Fibroblast of the aortic adventitia (primary cell): Measurements from ENCODE around the gene TECR. TPM values are rescaled to one million over a fixed set of nuclear protein-coding genes. Genes with fewer than 3 reads are reported as not detected.

ENCODE experiments used
- small RNA-seq: library from RNA; depleted of rRNA; stranded (forward); fragments of <200 nt; gene quantifications from one replicate; pipeline ENCODE3, GENCODE V24; 2012
- total RNA-seq: library from RNA; depleted of rRNA; stranded (reverse); fragments of >200 nt; gene quantifications from 2 replicates; pipeline ENCODE4 v1.2.3, GENCODE V29; 2012; ENCODE audit warnings: low replicate concordance

TECR gene
- total RNA-seq, 1 donor = 41.8 TPM

Small RNA genes within 50 kb of the gene (small RNA-seq; reads per million reads assigned to genes)
- gene RN7SL842P (not detected), gene SNRPGP15 (not detected)

Other genes with a start within 250 kb of the TECR start
- 1.2 and 25.8 TPM in 2 replicates for gene ADGRE5, start 148.2 kb upstream of the TECR start, total RNA-seq
- 32.5 and 60.6 TPM in 2 replicates for gene DDX39A, start 110.3 kb upstream of the TECR start, total RNA-seq
- 164 and 342 TPM in 2 replicates for gene PKN1, start 96.3 kb upstream of the TECR start, total RNA-seq
- gene PTGER1, start 54.2 kb upstream of the TECR start, total RNA-seq = 1.9 and 3.4 TPM in 2 replicates
- 93.5 and 119 TPM in 2 replicates for gene GIPC1, start 33.5 kb upstream of the TECR start, total RNA-seq
- gene DNAJB1, start 11.2 kb upstream of the TECR start, total RNA-seq = 54.7 and 95.2 TPM in 2 replicates
- 100 and 164 TPM in 2 replicates for gene NDUFB7, start 42.5 kb downstream of the TECR start, total RNA-seq
- gene CLEC17A, start 53.5 kb downstream of the TECR start, total RNA-seq = 0.09 TPM in 1 of 2 replicates, not detected in the other
- not detected in 2 replicates for gene ADGRE3, start 145.2 kb downstream of the TECR start, total RNA-seq
- gene ZNF333, start 160.5 kb downstream of the TECR start, total RNA-seq = 10.5 and 21.1 TPM in 2 replicates
- gene ADGRE2, start 249.0 kb downstream of the TECR start, total RNA-seq = 0.09 TPM in 1 of 2 replicates, not detected in the other